HG03103 (cell line): ENCODE results near the gene TAS2R16.
"Not testable (repeated sequence)": the region's sequence is repeated elsewhere in the genome, so short reads cannot be mapped to it uniquely, and the experiment has no call there.

Experiments
- ATAC-seq: cut with Tn5 transposase; IDR thresholded peaks from one replicate; pipeline ENCODE4 v1.9.1; 2021; ENCODE audit warnings: low read depth; ENCODE audit not compliant: unreplicated experiment

TAS2R16 gene

DNA sequence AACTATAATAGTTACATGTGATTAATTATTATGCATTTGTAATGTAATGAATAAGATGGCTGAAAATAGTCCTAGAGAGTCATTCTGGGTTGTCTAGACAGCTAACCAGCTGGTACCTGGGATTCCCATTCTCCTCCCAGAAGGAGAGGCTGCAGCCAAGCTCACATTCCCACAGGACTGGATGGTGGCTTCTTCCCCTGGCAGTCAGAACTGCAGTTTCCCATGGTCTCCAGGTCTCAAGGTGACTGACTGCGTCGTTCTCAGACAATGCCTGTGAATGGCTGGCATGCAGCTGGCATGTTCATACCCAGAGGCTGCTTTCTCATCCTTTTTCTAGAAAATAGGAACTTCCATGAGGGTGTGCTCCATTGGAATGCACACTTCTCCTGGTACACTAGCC lies 21.3 kb downstream of the TAS2R16 start:
- ATAC-seq: no peak

DNA sequence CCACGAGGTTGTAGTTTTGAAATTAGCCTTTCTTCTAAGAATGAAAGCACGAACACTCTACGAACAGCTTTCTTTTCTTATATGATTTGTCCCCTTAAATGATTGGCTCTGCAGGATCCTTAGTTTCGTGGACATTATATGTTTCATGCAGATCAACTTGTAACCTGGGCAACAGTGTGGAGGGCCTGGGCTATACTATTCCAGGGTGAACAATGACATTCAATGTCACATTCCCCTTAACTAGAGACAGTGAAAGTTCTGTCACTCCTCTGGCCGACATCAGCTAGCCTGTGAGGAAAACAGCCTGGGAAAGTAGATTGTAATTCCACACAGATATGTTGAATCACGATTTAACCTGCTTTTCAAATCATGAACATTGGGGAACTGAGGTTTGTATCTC lies 23.4 kb downstream of the TAS2R16 start:
- ATAC-seq: no peak

DNA sequence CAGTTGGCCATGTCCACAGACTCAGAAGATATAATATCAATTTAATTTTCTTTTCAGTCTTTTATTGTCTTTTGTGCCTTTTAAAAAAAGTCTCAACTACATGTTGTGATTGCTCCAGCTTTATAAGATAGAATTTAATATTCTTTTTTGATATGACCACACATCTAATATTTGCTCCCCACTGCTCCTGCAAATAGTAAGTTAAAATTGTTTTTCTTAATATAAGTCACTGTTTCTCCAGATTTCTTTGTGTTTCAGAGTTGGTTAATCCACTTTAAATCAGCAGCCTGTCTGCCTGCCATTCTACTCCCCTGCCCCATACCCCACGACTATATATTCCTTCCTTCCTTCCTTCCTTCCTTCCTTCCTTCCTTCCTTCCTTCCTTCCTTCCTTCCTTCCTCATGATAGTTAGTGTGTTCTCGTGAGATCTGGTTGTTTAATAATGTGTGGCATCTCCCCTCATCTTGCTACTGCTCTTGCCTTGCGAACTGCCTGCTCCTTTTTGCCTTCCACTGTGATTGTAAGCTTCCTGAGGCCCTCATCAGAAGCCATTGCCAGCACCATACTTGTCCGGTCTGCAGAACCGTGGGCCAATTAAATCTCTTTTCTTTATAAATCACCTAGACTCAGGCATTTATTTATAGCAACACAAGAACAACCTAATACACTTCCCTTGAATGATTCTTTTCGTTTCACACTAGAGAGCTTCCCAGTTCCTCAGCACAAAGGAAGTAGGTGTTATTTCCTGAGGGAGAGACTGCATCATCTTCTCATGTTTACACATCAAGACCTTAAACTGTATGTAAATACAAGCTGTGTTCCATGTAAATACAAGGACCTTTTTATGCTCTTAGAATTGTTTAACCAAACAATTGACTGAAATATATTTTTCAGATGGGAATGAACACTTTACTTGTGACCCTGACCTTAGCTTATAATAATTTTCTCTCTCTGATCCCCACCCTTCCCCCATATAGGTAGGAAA lies 24.5 kb downstream of the TAS2R16 start:
- ATAC-seq: no peak

DNA sequence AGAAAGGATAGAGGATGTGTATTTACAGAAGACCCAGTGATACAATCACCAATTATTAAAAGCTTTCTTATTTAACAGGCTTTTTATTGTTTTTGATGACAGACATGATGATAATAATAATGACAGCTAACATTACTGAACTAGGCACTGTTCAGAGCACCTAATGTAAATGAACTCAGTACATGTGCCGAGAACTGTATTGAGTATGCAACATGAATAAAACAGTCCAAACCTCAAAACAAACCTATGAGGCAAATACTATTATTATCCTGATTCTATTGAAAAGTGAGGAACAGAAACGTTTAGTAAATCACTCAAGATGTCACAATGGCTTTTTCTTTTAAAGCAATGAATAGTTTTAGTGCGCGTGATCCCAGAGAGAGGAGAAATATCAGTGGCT lies 27.1 kb downstream of the TAS2R16 start:
- ATAC-seq: no peak

DNA sequence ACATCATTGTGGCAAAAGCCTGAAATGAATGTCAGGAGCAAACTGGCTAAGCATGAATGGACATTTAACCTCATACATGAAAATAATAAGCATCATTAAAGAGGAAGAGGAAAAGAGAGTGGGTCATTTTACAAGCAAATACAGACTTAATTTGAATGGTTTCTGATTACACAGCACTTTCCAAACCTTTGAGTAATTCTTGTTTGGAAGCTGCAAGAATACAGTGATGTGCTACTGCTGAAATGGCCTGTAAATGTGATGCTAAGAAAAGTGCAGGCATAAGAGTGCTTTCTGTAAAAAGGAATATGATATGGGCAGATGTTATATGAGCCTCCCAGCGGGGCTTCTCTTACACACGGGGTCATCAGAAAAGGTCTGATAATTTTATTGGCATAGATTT lies 30.2 kb downstream of the TAS2R16 start:
- no peak for ATAC-seq

DNA sequence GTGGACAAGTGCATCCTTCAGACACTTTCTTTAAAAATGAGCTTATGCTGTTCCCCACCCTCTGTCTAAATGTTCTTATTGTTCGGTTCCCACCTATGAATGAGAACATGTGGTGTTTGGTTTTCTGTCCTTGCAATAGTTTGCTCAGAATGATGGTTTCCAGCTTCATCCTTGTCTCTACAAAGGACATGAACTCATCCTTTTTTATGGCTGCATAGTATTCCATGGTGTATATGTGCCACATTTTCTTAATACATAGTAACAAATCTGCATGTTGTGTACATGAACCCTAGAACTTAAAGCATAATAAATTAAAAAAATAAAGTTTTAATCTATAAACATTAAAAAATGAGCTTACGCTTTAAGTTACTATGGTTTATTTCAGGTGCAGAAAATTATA lies 41.8 kb downstream of the TAS2R16 start:
- not testable (repeated sequence) for ATAC-seq

DNA sequence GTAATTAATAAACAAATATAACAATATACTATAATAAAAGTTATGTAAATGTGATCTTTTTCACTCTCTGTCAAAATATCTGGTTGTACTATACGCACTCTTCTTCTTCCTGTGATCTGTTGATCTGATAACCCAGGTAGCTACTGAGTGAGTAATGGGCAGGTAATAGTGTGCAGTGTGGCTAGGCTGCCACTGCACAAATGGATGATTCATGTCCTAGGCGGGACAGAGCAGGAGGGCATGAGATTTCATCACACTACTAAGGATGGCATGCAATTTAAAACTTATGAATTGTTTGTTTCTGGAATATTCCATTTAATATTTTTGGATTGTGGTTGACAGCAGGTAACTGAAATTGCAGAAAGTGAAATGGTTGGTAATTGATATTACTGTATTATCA lies 44.5 kb downstream of the TAS2R16 start:
- ATAC-seq: no peak

DNA sequence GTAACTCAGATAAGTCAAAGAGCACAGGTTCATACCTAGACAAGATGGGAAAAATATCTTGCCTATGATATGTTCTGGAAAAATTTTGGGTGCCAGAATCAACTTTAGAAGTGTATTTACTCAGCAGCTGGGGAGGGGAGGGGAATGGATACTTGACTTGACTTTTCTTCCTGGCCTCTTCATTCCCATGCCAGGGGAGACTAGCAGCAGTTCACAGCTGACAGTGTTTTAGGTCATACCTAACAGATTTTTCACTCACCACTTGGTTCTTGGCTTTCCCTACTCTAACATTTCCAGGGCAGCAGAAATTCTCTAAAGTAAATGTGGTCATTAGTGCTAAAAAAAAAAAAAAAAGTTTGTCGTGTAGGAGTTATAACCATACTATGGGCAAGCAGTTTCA lies 46.3 kb downstream of the TAS2R16 start:
- ATAC-seq: no peak
